ENCODE results near the gene PPP1R11.
"Not testable (repeated sequence)": the region's sequence is repeated elsewhere in the genome, so short reads cannot be mapped to it uniquely, and the experiment has no call there.

Gene PPP1R11

DNA sequence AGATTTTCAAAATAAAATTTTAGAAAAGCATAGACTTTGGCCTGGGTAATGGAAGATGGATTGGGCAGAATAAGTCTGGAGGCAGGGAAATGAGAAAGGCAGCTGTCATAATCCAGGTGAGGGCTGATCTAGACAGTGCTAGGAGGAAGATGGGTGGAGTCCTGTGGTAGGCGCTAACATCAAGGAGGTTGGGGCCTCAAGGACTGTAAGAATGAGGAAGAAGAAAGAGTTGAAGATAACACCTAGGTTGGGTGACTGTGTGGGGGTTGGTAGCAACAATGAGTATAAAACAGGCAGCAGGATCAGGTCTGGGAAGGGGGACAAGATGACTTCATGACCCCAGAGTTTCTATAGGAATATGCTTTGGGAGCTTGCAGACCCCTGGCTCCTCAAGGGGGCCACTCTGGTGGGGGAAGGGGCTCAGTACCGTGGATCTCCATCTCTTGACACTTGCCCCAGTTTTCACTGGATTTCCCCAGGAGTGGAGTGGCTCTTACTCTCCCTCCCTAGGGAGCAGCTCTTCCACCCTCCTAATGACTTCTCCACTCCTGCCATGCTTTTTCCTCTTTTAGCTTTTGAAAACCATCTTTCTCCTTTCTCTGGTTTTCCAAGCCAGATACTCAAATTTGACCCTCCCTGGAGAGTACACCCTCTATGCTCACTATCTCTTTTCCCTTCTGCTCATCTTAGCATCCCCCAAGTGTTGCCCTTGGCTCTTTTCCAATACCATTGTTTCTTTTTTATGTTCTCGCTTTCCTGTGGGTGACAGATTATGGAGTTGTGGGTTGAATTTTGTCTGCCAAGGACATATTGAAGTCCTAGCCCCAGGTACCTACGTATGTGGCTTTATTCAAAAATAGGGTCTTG, 31.1 kb downstream of the PPP1R11 start:
- no peak for DNase-seq (ENCODE audit: low read depth in 2 of 2)

DNA sequence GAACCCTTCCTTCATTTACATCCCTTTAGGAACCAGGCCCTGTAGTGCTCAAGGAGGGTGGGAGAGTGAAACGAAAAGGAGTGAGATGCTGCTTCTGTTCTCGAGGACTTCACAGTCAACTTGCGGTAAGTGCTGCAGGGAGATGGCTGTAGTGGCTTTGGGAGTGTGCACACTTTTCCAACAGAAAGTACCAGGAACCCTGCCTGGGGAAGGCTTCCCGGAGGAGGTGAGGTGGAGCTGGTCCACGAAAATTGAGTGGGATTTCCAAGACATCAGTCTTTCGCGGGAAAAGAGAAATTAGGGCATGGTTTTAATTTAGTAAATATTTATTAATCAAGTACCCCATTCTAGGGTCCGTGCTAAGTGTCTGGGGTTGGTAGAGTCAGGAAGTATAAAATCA, 33.2 kb downstream of the PPP1R11 start:
- no peak for DNase-seq (ENCODE audit: low read depth in 2 of 2)

DNA sequence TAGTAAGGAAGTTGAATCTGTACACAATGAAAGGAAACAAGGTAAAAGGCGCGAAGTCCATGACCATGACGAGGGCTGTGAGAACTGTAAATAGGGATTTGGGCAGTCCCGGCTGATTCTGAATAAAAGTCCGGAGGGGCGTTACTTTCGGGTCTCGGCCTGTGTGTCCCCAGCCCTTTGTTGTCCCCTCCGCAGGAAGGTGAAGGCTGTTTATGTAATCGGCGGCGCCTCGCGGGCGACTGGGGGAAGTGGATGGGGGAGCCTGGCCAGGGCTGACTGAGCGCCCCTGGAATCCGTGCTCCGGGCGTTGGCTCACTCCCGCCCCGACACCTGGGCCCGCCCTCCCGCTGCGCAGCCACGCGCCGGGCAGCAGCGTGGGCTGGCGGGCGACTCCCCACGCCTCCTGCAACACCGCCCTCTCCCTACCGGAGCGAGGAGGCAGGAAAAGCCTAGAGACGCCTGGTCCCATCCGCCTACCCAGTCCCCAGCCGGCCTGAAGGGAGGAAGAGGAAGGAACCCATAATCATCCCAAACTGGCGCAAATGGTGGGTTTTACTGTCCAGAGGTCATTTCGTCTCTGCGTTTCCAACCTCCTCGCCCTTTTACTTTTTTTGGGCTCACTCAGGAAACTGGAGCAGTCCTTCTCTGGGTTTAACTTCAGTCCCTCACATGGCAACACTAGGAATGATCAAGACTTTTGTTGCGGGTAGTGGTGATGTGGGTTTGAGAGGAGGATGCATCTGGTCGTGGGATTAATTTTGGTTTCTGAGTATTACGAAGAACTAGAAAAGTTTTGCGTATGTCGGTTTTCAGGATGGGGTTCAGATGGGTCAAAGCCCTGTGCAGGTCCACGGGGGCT, 33.8 kb downstream of the PPP1R11 start:
- DNase-seq (ENCODE audit: low read depth in 2 of 2), result peak in 1 of 2 donors; percentile 7

DNA sequence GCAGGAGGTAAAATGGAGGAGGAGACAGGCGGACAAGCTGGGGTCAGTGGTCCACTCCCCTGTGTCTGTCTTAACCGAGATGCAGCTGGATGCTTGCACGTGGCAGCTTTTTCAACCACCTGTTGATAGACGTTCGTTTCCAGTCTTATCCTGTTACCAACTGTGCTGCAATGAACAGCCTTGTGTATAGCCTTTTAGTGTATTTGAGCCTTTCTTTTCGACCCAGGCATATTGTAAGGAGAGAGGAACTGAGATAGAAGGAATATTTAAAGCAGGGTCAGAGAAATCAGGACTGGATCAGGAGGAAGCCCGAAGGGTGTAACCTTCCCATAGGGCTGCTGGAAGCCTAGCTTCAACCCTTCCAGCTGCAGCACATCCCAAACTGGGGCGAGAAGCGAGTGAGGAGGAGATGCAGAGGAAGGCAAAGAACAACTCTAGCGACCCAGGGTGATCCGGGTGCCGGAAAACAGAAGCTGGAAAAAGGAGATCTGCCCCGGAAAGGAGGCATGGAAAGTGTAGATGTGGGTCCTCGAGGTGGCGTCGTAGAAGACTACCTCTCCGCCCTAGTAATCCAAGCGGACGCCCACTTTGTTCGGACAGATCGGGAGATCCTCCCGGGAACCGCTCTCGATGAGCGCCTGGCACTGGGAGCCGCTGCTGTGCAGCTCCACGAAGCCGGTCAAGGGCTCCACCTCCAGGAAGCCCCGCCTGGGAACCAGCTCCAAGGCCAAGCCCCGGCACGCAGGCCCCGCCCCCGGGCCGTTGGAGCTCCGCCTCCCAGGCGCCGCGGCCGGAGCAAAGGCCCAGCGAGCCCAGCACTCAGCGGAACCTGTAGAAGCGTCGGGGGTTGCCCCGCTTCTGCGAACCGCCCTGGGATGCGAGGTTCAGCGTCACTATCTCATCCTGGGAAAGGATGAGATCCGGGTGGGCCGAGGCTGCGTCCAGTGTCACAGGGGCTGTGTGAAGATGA, 34.7 kb downstream of the PPP1R11 start:
- peak in 1 of 2 donors; percentile 55 for DNase-seq (ENCODE audit: low read depth in 2 of 2)

DNA sequence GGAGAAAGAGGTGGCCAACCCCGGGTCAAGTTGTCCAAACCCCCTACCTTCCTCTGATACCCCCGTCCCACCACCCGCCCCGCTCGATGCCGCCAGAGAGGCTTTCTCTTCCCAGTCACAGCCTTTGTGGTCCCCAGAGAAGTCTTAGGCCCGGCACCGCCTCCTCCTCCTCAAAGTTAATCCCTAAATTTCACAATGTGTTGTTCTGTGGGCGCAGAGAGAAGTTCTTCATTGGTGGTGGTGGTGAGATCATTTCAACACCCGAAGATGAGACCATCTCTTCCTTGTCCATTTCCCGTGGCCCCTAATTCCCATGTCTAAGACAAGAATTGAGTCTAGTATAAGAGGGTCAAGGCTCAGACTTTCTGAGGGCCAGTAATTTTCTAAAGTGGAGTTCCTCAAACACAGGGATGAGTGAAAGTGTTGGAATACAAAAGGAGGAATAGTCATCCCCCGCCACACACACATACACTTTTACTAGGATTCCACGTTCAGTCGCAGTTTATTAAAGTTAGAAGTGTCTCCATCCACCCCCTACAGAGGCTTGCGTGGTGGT, 35.5 kb downstream of the PPP1R11 start:
- no peak for DNase-seq (ENCODE audit: low read depth in 2 of 2)

DNA sequence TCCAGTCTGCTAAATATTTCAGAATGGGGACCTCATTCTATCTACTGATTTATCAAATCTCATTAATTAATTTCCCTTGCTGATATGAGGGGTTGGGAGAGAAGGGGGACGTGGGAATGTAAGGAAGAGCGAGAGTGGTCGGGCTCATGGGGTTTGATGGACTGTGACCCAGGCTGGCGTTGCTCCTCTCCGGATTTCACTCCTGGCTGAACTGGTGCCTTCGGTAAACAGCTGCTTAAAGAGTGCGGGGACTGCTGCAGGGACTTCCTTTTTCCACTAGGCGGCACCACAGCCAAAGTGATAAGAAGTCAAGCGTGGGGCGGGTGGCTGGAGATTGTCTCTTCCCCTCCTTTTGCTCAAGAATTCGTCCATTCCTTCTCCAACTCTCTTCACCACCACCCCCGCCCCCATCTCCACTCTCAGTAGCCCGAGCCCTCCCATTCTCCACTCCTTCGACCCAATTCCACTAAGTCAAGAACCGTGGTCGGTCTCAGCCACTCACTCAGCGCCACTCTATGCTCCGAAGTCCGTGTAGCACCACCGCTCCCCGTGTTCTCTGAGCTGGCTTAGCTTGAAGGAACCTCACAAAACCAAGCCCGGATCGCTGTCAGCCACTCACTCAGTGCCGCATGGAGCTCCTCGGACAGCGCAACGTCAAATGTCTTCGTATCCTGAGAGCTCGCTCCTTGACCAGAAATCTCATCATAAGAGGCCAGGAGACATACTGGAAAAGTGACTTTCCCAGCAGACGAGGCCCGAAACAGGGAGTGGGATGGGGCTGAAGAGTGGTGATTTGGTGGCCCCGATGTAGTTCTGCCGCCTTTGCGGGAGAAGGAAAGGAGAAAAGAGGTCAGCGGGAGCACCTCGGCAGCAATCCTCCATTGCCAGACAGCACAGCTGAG, 36.2 kb downstream of the PPP1R11 start:
- DNase-seq (ENCODE audit: low read depth in 2 of 2), result peak; percentile 69 to 80

DNA sequence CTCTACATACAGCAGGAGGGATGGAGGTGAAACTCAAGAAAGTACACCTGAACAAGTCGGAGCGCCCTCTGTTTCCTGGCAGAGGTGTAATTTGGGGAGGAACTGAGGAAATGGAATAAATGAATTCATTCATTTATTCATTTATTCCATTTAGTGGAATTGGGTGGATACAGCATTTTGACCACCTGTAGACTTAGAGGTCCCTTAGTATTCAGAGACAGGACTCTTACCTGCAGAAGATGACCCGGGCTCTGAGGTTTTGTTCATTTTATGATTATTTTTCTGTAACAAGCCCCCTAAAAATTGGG, 36.8 kb downstream of the PPP1R11 start:
- DNase-seq (ENCODE audit: low read depth in 2 of 2), result no peak

DNA sequence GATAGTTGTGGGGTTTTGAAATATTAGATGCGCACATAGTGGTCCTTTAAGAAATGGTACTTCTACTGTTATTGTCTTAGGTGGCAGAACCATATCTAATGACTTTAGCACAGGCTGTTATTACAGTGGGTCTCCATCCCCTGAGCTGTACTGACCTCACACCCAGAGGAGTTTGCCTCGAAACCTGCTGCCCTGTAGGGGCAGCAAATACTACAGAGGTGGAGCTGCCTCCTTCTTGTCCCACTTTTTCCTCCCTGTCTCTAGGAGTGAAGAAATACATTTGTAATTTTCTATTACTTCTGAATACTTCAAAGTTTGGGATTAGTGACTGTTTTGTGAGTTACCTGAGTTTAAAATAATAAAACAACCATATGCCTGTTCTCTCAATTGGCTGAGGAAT, 37.7 kb downstream of the PPP1R11 start:
- DNase-seq (ENCODE audit: low read depth in 2 of 2), result no peak

DNA sequence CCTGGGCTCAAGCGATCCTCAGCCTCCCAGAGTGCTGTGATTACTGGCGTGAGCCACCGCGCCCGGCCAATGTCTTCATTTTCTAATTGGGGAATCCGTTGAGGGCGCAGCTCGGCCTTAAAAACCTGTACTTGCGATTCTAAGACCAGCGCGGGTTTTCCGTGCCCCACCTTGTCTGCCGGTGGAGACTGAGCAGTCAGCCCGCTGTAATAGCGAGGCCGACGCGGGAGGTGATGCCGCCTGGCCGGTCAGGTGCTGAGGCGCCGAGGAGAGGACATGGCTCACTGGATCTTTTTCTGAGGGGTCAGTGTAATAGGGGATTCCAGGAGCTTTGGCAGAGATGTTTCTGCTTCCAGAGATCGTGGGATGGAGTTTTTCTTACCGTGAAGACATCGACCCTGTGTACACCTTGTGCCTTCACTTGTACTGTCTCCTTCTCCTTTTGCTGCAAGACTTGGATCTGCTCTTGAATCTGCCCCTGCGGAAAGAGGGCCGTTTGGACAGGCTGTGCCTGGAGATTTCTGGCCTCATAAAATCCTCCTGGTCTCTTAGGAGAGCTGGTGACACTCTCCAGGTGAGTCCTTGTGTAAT, 44.4 kb downstream of the PPP1R11 start:
- DNase-seq (ENCODE audit: low read depth in 2 of 2), result no peak

DNA sequence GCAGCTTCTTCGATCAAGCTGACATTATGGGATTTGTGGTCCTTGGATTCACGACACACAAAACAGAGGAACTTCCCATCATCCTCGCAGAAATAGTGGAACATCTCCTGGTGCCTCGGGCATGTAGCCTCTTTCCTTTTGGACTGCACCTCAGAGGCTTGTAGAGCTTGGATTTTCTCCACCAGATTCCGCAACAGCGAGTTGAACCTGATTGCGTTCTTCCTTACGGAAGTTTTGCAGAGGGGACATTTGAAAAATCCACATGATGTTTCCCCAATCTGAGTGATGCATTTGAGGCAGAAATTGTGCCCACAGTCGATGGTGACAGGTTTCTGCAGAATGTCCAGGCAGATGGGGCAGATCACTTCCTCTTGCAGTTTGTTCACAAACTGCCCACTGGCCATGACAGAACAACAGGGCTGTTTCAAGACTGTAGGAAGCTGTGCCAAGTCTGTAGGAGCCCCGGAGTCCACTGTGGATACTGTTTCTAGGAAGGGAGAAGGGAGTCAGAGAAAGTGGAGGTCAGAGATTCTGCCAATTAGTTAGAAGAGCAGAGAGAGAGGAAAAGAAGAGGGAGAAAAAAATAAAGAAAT, 45.5 kb downstream of the PPP1R11 start:
- no peak for DNase-seq (ENCODE audit: low read depth in 2 of 2)

DNA sequence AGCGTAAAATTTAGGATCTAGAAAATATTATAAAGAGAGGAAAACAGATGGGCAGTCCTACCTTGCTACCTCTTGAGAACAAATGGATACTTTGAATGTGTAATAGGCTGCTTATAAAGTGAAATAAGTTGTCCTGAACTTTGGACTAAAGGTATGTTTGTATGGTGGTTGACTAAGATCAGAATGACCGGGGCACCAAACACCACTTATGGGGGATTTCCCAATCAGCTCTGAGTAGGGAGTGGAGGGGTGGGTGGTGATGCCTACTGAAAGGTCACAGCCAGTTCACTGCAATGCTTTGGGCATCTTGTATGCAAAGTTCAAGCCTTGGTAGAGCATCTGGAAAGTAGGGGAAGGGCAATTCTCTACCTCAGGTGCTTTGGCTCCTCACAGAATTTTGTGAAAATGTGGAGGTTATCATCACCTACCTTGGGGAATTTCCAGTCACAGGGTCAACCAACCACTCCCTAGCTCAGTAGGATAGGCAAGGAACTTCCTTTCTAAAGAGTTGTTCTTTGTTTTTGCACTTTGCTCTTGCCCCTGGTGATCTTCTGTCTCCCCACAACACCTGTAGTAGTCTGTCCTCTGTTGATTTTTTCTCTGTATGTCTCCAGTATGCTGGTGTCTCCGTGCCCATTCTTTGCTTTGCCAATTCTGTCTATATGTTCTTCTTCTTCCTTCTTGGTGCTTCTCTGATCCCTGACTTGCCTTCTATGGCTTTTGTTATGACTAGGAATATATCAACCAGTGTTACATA, 46.2 kb downstream of the PPP1R11 start, which contains the start of gene TRIM31:
Gene TRIM31 (minus strand): TSS at position 88 of the 757 bp plus-strand sequence. CDS start 285 bp downstream, outside the sequence.
- DNase-seq (ENCODE audit: low read depth in 2 of 2), result no peak

DNA sequence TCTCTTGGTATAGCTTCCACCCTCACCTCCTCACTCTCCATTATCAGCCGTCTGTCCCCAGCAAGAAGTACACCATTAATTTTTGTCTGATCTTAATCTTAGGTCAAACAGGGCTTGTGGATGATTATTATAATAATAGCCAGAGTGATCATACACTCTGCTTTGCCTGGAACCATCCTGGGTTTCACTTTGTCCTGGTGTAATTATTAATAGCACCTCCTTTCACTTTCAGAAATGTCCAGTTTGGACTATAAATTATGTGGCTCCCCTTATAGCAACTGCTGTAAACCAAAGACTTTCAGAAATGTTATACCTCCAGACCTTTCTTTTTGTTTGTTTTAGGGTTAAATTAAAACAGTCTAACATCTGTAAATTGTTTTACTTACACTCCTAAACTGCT, 46.8 kb downstream of the PPP1R11 start:
- DNase-seq (ENCODE audit: low read depth in 2 of 2), result no peak

DNA sequence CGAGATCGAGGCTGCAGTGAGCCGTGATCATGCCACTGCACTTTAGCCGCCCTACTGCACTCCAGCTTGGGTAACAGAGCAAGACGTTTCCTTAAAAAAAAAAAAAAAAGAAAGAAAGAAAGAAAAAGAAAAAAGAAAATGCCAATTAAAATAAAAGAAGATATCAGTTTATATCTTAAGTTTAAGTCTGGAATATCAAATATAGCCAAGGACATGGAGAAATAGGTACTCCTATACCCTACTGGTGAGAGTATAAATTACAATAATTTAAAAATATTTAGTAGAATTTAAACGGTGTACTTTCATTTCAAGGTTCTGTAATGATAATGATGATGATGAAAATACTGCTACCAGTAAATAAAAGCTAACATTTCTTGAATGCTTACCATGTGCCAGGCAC, 49.7 kb downstream of the PPP1R11 start:
- no peak for DNase-seq (ENCODE audit: low read depth in 2 of 2)

DNA sequence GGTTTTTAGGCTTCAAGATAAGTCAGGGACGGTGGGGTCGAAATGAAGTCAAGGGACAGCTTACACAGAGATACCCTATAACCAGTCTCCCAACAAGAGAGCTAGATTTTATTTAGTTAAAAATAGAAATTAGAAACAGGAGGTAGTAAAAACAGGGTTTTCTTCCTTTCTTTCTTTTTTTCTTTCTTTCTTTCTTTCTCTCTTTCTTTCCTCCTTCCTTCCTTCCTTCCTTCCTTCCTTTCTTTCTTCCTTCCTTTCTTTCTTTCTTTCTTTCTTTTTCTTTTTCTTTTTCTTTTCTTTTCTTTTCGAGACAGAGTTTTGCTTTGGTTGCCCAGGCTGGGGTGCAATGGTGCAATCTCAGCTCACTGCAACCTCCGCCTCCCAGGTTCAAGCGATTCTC, 51.7 kb downstream of the PPP1R11 start:
- not testable (repeated sequence) for DNase-seq (ENCODE audit: low read depth in 2 of 2)

Measured in stimulated activated CD8-positive, alpha-beta memory T cell treated with anti-CD3 and anti-CD28 coated beads, Interleukin-7, amount 100 ng/mL, for 4 hours (primary cell).